GM15510 (cell line): ENCODE data around the gene TRPV5.

Source experiments
- POLR2A ChIP-seq: IDR thresholded peaks from 3 replicates; pipeline ENCODE4 v1.6.1; 2011; ENCODE audit warnings: borderline replicate concordance; ENCODE audit not compliant: insufficient read length; ENCODE audit errors: extremely low read depth

Gene TRPV5

DNA sequence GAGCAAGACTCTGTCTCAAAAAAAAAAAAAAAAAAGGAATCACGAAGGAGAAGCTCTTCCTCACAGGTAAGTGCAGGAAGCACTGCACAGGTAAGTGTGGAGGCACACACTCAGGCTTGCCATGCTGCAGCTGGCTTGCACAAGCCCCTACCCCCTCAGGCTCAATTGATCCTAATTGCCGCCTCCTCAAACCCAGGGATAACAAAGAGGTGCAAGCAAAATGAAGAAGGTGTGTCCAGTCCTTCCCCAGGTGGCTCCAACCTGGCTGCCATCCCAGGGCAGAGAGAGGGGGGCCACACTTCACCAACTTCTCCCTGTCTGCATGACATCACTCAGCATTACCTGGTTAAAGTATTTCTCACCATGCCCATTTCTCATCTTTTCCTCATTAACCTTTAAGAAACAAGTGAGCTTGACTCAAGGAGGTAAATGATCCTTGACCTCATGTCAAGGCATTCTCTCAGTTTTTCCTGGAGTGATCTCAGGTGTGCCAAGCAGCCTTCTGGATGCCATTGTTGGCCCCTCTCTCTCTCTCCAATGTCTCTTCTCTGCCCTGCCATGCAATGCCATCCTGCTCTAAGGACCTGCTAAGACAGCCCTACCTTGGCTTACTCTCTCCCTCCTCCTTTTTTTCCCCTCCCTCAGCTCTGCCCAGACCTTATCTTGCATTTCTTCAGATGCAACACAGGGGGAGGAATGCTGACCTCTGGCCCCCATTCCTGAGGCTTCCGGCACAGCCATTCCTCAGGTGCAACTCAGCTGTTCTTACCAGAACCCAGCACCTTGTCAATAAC, 35.0 kb downstream of the TRPV5 start:
- TF ChIP-seq POLR2A = no peak

DNA sequence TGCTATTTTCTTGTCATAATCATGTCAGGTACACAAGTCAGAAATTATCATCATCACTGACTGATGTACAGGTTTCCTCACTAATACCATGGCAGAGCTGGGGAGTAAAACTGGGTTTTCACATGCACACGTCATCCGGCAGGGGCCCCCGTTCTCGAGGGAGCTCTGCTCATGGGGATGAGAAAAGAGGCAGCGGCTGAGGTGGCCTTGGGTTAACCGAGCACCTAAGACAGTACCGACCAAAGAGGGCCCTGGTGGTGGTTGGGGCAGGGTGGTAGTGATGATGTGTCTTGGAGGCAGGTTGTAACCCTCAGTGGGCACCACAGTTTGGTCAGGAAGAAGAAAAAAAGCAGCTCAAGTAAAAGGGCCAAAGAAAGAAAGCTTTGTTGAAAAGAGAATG, 35.9 kb downstream of the TRPV5 start:
- no peak for TF ChIP-seq POLR2A

DNA sequence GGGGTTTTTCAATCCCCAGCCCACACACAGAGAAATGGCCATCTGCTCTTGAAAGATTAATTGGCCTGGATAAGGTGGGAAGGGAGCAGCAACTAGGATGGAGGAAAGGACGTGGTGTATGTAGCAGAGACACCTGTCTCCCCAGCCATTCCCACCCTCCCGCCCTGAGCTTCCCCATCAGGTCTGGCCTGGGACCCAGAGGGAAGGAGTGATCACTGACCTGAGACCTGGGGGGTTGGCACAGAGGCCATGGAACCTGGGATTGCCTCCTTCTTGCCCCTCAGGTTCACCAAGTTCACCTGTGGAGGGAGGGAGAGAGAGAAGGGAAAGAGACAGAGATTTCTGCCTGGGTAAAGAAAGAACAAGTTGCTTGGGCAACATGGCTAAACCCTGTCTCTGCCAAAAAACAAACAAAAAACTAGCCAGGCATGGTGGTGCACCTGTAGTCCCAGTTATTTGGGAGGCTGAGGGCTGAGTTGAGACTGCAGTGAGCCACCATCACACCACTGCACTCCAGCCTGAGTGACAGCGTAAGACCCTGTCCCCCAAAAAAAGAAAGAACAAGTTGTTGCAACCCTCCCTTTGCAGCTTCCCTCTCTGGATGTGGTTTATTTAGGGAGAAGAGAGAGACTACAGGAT, 36.7 kb downstream of the TRPV5 start:
- no peak for TF ChIP-seq POLR2A

DNA sequence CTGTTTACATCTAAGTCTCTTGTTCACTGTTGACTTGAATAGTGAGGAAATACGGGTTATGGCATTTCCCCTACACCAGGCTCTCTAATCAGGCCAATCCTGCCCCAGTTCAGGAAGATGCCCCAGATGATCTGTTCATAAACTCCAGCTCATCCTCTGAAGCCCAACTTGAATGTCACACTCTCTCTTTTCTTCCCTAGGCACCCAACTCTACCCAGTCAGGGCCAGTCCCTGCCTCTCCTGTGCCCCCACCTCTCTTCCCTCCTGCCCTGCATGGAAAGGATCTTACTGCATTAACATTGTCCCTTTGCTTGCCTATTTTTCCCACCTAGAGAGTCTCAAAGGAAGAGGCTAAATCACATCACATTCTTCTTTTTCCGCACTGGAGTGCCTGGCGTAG, 37.4 kb downstream of the TRPV5 start:
- no peak for TF ChIP-seq POLR2A

DNA sequence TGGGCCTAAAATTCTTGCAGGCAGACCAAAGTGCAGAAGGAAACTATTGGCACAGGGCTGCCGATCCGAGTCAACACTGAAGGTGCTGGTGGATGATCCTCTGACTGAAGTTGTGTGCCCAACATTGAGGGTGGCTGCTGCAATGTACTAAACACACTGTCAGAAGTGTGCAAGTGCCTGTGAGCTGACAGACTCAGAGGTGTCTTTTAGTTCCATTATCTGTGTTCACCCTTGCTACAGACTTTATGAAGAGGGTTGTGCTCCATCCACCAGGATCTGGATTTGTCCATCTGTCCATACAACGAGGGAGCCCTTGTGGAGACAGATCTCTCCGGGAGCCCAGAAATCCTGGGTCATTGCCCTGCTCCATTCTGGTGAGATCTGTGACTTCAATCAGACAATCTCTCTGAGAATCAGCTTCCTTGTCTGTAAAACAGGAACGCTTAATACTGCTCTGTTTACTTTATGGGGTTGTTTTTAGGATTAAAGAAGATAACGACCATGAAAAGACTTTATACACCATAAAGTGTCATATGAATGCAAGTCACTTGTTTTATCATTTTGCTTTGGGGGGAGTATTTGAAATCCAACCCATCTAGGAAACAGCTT, 38.5 kb downstream of the TRPV5 start:
- no peak for TF ChIP-seq POLR2A

DNA sequence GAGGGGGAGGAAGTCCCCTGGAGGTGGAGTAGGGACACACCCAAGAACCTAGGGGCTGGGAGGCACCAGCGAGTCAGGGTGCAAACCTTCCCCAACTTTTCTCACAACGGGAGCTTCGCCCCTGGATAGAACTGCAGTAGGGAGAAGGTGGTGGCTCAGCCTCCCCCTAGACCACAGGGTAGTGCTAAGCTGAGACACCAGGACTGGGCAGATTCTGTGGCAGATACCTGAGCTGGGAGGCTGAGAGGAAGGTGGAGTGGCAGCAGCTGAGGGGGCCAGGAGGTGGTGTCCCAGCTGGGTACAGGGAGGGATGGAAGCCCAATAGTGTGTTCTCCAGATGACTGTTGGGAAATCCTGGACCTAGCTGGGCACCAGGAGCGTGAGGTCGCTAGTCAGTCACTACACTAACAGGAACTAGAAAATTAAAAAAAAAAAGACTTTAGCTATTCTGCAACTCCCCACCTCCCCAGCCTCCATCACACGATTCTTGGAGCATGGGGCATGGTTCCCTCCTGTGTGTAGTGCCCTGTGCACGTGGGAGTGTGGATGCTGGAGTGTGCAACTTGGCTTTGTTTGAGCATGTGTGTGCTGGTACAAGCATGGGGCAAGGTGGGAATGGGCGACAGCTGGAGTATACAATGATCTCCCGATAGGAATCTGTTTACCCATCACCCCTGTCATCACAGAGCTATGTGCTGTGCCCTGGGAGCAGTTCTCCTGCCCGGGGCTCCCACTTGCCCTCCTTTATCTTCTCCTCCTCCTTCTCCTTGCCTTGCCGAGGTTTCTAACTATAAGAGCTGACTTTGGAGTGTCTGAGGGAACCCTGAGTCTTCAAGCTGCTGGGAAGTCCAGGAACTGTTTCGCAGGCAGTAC, 39.2 kb downstream of the TRPV5 start:
- TF ChIP-seq POLR2A = no peak

DNA sequence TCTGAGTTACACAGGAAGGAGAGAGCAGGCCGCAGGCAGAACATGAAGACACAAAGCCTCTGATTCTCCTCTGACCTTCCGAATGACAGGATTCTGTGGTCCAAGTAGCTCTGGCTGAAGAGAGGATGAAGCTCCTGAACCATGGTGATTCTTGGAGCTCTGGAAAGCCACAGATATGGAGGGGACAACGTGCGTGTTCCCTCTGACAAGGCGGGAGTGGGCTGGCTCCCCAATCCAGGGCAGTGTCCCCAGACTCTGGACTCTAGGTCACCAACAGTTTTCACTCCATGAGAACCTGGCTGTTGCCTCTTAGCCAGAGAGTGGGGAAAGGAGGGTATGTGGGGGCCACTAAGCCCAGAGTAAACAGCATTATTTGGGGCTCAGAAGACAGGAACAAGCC, 40.6 kb downstream of the TRPV5 start:
- TF ChIP-seq POLR2A = no peak

DNA sequence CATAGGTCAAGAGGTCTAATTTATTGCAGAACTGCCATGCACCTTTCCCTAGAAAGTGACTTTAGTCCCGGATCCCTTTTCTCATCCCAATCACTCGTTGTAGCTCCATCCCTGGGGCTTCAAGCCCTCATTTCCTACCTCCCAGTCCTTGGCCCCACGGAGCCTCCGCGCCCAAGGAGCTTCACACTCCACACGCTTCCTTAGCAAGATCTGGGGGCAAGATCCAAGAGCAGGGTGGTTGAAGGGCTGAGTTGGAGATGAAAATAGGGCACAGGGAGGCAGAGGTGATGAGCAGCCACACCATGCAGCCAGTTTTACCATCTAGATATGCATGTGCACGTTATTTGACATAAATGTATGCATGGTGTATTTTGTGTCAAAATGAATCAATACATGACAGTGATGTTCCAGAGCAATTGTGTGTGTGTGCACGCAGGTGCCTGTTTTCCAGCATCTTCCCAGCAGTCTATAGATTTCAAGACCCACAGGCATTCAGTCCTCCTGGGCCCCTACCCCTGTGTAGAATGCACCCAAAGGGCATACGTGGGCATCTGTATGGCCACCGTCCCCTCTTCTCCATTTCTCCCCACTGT, 42.0 kb downstream of the TRPV5 start:
- no peak for TF ChIP-seq POLR2A

DNA sequence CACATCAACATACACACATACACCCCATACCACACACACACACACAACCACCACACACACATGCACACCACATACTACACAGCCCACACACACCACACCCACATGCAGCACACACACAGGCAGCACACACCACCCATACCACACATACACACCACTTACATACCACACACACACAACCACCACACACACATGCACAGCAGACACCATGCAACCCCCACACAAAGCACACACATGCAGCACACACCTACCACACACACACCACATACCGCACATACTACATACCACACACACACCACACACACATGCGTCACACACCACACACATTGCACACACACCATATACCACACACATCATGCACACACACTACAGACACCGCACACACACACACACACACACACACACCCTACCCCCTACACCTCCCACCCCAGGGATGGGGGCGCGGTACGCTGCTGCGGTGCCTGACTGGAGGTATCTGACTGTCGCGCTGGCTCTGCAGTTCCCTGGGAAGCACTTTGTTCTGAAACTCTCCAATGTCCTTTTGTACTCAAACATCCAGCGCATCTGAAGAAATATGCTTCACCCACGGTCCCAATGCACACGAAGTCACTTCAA, 42.6 kb downstream of the TRPV5 start:
- no peak for TF ChIP-seq POLR2A

DNA sequence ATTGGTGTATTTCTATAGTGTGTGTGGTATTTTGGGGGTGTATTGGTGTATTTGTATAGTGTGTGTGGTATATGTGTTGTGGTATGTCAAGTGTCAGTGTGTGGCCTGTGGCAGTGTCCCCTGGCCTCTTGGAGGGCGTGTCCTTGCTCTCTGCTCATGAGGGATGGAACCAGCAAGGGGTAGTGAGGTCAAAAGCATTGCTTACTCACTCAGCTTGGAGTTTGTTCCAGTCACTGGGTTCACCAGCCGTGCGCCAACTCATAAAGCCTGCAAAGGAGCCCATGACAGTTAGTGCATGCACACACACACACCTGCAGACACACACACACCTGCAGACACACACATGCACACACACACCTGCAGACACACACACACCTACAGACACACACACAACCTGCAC, 43.7 kb downstream of the TRPV5 start:
- TF ChIP-seq POLR2A = no peak

DNA sequence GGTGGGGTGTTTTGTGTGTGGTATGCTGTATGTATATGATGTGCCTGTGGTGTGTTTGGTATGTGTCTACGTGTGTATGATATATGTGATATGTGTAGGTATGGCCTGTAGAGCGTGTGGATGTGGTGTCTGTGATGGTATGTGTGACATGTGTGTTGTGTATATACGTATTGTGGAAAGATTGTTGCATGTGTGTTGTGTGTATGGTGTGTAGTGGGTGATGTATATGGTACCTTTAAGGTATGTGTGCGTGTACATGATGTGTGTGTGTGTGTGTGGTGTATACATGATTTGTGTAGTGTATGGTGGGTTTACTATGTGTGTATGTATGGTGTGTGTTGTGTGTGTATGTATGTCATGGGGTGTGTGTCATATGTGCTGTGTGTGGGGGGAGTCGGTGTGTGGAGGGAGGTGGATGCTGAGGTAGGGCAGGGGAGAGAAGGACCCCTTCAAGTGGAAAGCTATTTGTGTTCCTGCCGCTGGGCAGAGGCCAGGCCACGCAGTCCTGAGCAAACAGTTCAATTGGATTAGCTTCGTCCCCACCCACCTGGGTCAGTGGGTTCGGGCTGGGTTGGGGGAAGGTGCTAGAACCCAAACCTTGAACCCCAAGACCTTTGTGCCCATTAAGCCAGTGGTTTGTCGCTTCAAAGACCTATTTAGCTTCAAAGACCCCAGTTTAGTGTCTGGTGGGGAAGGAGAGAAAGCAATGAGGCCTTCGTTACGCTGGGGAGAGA, 46.1 kb downstream of the TRPV5 start:
- no peak for TF ChIP-seq POLR2A

DNA sequence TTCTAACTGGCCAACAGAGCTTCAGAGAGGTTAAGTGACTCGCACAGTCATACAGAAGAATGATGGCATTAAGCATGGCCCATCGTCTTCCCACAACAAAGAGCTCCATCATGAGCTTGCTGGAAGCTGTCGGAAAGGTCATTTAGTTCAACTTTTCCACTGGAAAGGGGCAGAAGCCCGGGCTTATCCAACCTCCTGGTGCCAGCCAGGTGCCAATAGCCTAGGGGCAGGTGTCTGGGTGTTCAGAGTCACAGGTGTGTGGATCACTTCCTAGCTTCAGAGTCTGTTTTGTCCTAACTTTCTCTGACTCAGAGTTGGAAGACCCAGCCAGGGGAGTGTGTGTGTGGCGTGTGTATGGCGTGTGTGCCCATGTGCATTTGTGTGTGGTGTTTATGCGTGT, 46.7 kb downstream of the TRPV5 start:
- TF ChIP-seq POLR2A = no peak
